Mesenchymal stem cell (in vitro differentiated cells and primary cell): ENCODE data around the gene TSR1.

ENCODE experiments used
- DNase-seq: peaks from one replicate; pipeline ENCODE4 v3.0.0-alpha.2; 2013
- H2AFZ ChIP-seq: one replicate; pipeline ENCODE4 v1.6.1; 2013; ENCODE audit warnings: low read depth, mild to moderate bottlenecking, control low read depth, inconsistent platforms, low read length, moderate library complexity
- H2AK5ac ChIP-seq: 2 replicates; pipeline ENCODE4 v1.6.1; 2013; ENCODE audit warnings: low read length, moderate library complexity, mild to moderate bottlenecking, inconsistent platforms; ENCODE audit not compliant: severe bottlenecking
- H2BK120ac ChIP-seq: one replicate; pipeline ENCODE4 v1.6.1; 2013; ENCODE audit warnings: low read depth, mild to moderate bottlenecking, inconsistent platforms, low read length, moderate library complexity
- H2BK12ac ChIP-seq, 2 experiments: one replicate each; pipeline ENCODE4 v1.6.1; 2013; ENCODE audit warnings: inconsistent platforms in 2 of 2, low read length in 2 of 2, mild to moderate bottlenecking in 2 of 2, moderate library complexity in 2 of 2, control low read depth in 1 of 2
- H2BK15ac ChIP-seq: one replicate; pipeline ENCODE4 v1.6.1; 2013; ENCODE audit warnings: mild to moderate bottlenecking, low read depth, inconsistent platforms; ENCODE audit not compliant: poor library complexity, severe bottlenecking
- H2BK5ac ChIP-seq: 2 replicates; pipeline ENCODE4 v1.6.1; 2013; ENCODE audit warnings: low read depth, mild to moderate bottlenecking, low read length, control low read depth, inconsistent platforms; ENCODE audit not compliant: poor library complexity, severe bottlenecking
- H3K14ac ChIP-seq, 2 experiments: one replicate each; pipeline ENCODE4 v1.6.1; 2013; ENCODE audit warnings: inconsistent platforms in 2 of 2, low read length in 2 of 2, control low read depth in 1 of 2, mild to moderate bottlenecking in 1 of 2, moderate library complexity in 1 of 2
- H3K18ac ChIP-seq, 2 experiments: one replicate each; pipeline ENCODE4 v1.6.1; 2013; ENCODE audit warnings: inconsistent platforms in 2 of 2, low read length in 2 of 2, control low read depth in 1 of 2, low read depth in 1 of 2, mild to moderate bottlenecking in 1 of 2
- H3K23ac ChIP-seq, 2 experiments: one replicate each; pipeline ENCODE4 v1.6.1; 2013; ENCODE audit warnings: inconsistent platforms in 2 of 2, low read length in 2 of 2, mild to moderate bottlenecking in 2 of 2, moderate library complexity in 2 of 2, control low read depth in 1 of 2
- H3K27ac ChIP-seq: 2 replicates; pipeline ENCODE4 v1.5.1; 2013; ENCODE audit warnings: mild to moderate bottlenecking, moderate library complexity, low read length, control low read depth, inconsistent platforms; ENCODE audit not compliant: poor library complexity, severe bottlenecking
- H3K27me3 ChIP-seq, 2 experiments: 2 replicates each; pipeline versions ENCODE4 v1.6.1 to v1.7.0; 2013; ENCODE audit warnings: low read length in 2 of 2, mild to moderate bottlenecking in 2 of 2, moderate library complexity in 2 of 2, control low read depth in 1 of 2, inconsistent platforms in 1 of 2; ENCODE audit not compliant: control insufficient read depth in 1 of 2, insufficient read depth in 1 of 2
- H3K36me3 ChIP-seq, 2 experiments: 2 replicates each; pipeline versions ENCODE4 v1.6.1 to v1.7.0; 2013; ENCODE audit warnings: low read length in 2 of 2, control low read depth in 1 of 2, inconsistent platforms in 1 of 2, low read depth in 1 of 2, mild to moderate bottlenecking in 1 of 2; ENCODE audit not compliant: insufficient read depth in 2 of 2, control insufficient read depth in 1 of 2
- H3K4ac ChIP-seq, 2 experiments: one replicate each; pipeline ENCODE4 v1.6.1; 2013; ENCODE audit warnings: inconsistent platforms in 2 of 2, low read length in 2 of 2, mild to moderate bottlenecking in 2 of 2, moderate library complexity in 2 of 2, control low read depth in 1 of 2, low read depth in 1 of 2
- H3K4me1 ChIP-seq: 2 replicates; pipeline ENCODE4 v1.6.1; 2013; ENCODE audit warnings: low read depth, low read length, control low read depth; ENCODE audit not compliant: control insufficient read depth, insufficient read depth
- H3K4me2 ChIP-seq: 2 replicates; pipeline ENCODE4 v1.6.1; 2013; ENCODE audit warnings: low read length, mild to moderate bottlenecking, inconsistent platforms; ENCODE audit not compliant: poor library complexity, severe bottlenecking
- H3K4me3 ChIP-seq, 2 experiments: 2 replicates each; pipeline versions ENCODE4 v1.5.1 to v1.7.0; 2013; ENCODE audit warnings: low read length in 2 of 2, mild to moderate bottlenecking in 2 of 2, control low read depth in 1 of 2, low read depth in 1 of 2; ENCODE audit not compliant: insufficient read depth in 1 of 2
- H3K79me1 ChIP-seq: replicated peaks from 2 replicates; pipeline ENCODE4 v1.6.1; 2013; ENCODE audit warnings: mild to moderate bottlenecking, control low read depth, low read length, inconsistent platforms; ENCODE audit not compliant: poor library complexity, severe bottlenecking
- H3K9ac ChIP-seq: 2 replicates; pipeline ENCODE4 v1.7.0; 2013; ENCODE audit warnings: mild to moderate bottlenecking, low read length, moderate library complexity
- H3K9me3 ChIP-seq: 2 replicates; pipeline ENCODE4 v1.7.0; 2013; ENCODE audit warnings: mild to moderate bottlenecking, low read length; ENCODE audit not compliant: control insufficient read depth
- H4K8ac ChIP-seq: one replicate; pipeline ENCODE4 v1.6.1; 2013; ENCODE audit warnings: inconsistent platforms, mild to moderate bottlenecking, low read length, moderate library complexity
- H4K91ac ChIP-seq: one replicate; pipeline ENCODE4 v1.6.1; 2013; ENCODE audit warnings: mild to moderate bottlenecking, low read length, inconsistent platforms
- WGBS: methylation state at CpG from one replicate; pipeline ENCODE4 v1.1.7; 2013; ENCODE audit warnings: mixed read lengths; 5-methylcytosine and 5-hydroxymethylcytosine counted together

The TSR1 gene

GRCh38 chr17:2282297-2282873 is 53.9 kb downstream of the TSR1 start:
- H3K9me3 ChIP-seq: no peaks in the 10 kb centered on the region
- no peak overlapping the region for H3K14ac ChIP-seq
- H4K8ac ChIP-seq: no peak overlapping the region
- no peak overlapping the region for H2BK120ac ChIP-seq
- H2BK5ac ChIP-seq: no peak overlapping the region
- H3K36me3 ChIP-seq: peaks cover 33 to 77% of the 10 kb centered on the region in 2 experiments
- no peak overlapping the region for H3K18ac ChIP-seq
- H3K27me3 ChIP-seq: no peaks in the 10 kb centered on the region
- H4K91ac ChIP-seq: no peak overlapping the region
- H3K4me2 ChIP-seq: no peak overlapping the region
- H2AFZ ChIP-seq: no peak overlapping the region
- no peak overlapping the region for H3K4me3 ChIP-seq
- H3K27ac ChIP-seq: no peak overlapping the region
- no peak overlapping the region for H3K23ac ChIP-seq
- no peaks in the 10 kb centered on the region for H3K4me1 ChIP-seq
- H2AK5ac ChIP-seq: no peak overlapping the region
- DNase-seq: peak; percentile 89
- no peak overlapping the region for H3K4ac ChIP-seq
- 73% methylated on average over 5 of the region's 7 CpGs for WGBS
- H3K79me1 ChIP-seq: peaks cover 16% of the 10 kb centered on the region
- no peak overlapping the region for H2BK15ac ChIP-seq
- H2BK12ac ChIP-seq: no peak overlapping the region
- H3K9ac ChIP-seq: peak overlapping the region; percentile 65

DNA sequence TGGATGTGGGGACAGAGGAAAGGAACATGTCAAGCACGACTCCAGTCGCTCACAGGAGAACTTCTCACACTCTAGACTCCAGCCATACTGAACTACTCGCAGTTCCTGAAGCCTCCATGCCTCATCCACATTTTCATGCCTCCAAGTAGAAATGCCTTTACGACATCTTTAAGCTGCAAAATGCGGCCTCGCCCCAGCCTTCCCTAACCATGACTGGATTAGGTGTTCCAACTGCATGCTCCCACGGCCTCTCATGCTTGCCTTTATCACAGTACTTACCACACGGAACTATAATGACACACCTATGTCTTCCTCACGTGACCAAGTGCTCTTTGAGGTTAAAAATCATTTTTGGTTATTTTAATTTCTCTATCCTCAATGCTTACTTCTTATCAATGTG is 56.5 kb downstream of the TSR1 start:
- H2AK5ac ChIP-seq: no peak overlapping the region
- no peaks in the 10 kb centered on the region for H3K9me3 ChIP-seq
- no peak overlapping the region for H2BK120ac ChIP-seq
- peaks cover 16% of the 10 kb centered on the region for H3K79me1 ChIP-seq
- H3K27me3 ChIP-seq: no peaks in the 10 kb centered on the region
- H3K27ac ChIP-seq: no peak overlapping the region
- H3K4ac ChIP-seq: no peak overlapping the region
- H3K4me1 ChIP-seq: no peaks in the 10 kb centered on the region
- no peak overlapping the region for H2AFZ ChIP-seq
- H3K18ac ChIP-seq: no peak overlapping the region
- no peak overlapping the region for H2BK5ac ChIP-seq
- no peak overlapping the region for H2BK12ac ChIP-seq
- H4K91ac ChIP-seq: no peak overlapping the region
- DNase-seq: no peak
- H3K9ac ChIP-seq: no peak overlapping the region
- H2BK15ac ChIP-seq: no peak overlapping the region
- H3K4me2 ChIP-seq: no peak overlapping the region
- no peak overlapping the region for H3K14ac ChIP-seq
- H4K8ac ChIP-seq: no peak overlapping the region
- H3K36me3 ChIP-seq: peaks cover 44 to 86% of the 10 kb centered on the region in 2 experiments
- no peak overlapping the region for H3K23ac ChIP-seq
- 98% methylated on average over 7 of the region's 9 CpGs for WGBS
- H3K4me3 ChIP-seq: no peak overlapping the region

GRCh38 chr17:2277429-2278170 is 58.7 kb downstream of the TSR1 start:
- Histone ChIP-seq H2AFZ (no peak overlapping the region), H3K4ac (no peak overlapping the region), H2BK5ac (no peak overlapping the region), H3K18ac (no peak overlapping the region), H2AK5ac (no peak overlapping the region), H2BK15ac (no peak overlapping the region), H3K23ac (no peak overlapping the region), H3K36me3 (peaks cover 44 to 84% of the 10 kb centered on the region in 2 experiments), H4K91ac (no peak overlapping the region), H4K8ac (no peak overlapping the region), H3K4me1 (no peaks in the 10 kb centered on the region), H3K4me2 (no peak overlapping the region), H3K9me3 (no peaks in the 10 kb centered on the region), H3K79me1 (peaks cover 17% of the 10 kb centered on the region), H3K27ac (no peak overlapping the region), H3K14ac (no peak overlapping the region), H3K9ac (no peak overlapping the region), H2BK12ac (no peak overlapping the region), H3K4me3 (no peak overlapping the region), H3K27me3 (no peaks in the 10 kb centered on the region), H2BK120ac (no peak overlapping the region)
- WGBS: 90% methylated on average over 2 of the region's 9 CpGs
- no peak for DNase-seq

DNA sequence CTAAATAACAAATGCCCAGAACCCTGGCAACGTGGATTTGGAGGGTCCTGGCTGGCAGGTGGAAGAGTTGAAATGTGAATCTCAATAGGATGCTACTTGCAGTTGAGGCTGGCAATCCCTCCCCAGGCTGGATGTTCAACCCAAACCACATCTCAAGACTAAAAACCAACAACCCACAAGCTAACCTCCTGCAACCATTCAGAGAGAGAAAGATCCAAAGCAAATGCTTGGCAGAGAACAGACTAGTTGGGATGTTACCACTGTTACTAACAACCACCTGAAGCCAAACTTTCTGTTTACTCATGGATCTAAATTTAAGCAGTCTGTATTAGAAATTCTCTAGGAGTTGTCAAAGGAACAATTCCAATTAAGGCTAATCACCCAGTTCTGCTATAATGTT is 60.5 kb downstream of the TSR1 start:
- H3K27ac ChIP-seq: no peak overlapping the region
- H3K18ac ChIP-seq: no peak overlapping the region
- H2AK5ac ChIP-seq: no peak overlapping the region
- H2AFZ ChIP-seq: no peak overlapping the region
- H3K4ac ChIP-seq: no peak overlapping the region
- H3K36me3 ChIP-seq: peaks cover 32 to 74% of the 10 kb centered on the region in 2 experiments
- no peak overlapping the region for H2BK5ac ChIP-seq
- no peak overlapping the region for H3K9ac ChIP-seq
- no peak overlapping the region for H3K4me3 ChIP-seq
- no peak overlapping the region for H3K4me2 ChIP-seq
- no peak overlapping the region for H4K8ac ChIP-seq
- WGBS: no CpG with 5 or more reads among the region's 1 CpG
- no peaks in the 10 kb centered on the region for H3K9me3 ChIP-seq
- no peak overlapping the region for H3K23ac ChIP-seq
- no peak overlapping the region for H4K91ac ChIP-seq
- peaks cover 14% of the 10 kb centered on the region for H3K79me1 ChIP-seq
- no peaks in the 10 kb centered on the region for H3K4me1 ChIP-seq
- H2BK120ac ChIP-seq: no peak overlapping the region
- H2BK15ac ChIP-seq: no peak overlapping the region
- H2BK12ac ChIP-seq: no peak overlapping the region
- H3K14ac ChIP-seq: no peak overlapping the region
- DNase-seq: no peak
- no peaks in the 10 kb centered on the region for H3K27me3 ChIP-seq
